Measurements from ENCODE around the gene CNOT4. TPM values are rescaled to one million over a fixed set of nuclear protein-coding genes. Genes with fewer than 3 reads are reported as not detected.
A peak's percentile ranks its signal among the peaks of the same experiment; 100 is the strongest.

Gene CNOT4
- total RNA-seq, 3 donors from 2014 or later, result 21.6 to 31.6 (median 22.2) TPM

DNA sequence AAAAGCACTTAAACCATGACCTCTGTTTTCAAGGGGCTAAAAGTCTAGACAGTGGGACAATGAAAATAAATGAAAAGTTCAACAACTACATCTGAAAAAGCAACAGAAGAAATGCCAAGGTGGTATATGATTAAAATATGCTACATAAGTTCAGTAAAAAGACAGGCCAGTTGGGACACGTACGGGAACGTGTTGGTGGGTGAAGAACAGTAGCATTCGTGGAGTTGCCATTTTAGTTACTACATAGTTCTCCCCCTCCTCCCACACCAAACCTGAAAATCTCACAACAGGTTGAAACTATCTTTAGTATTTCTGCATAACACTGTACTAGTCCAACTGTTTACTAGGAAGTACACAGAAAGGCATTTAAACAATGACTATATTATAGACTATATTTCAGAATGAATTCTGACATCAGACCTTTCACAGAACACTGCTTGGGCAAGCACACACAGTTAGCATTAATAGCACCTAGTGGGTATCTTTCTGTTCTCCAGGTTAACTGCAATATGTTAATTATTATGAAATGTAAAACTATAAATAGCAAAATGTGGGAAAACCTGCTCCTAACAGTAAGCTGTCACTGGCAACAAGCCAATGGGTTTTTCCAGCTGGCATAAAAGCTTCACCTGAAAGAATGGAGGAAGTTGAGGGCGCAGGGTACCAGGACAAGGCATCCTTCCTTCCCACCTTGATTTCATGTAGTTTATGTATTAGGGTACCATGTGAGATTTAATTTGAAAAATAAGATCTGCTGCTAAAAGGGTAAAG is 141.3 kb downstream of the CNOT4 start:
- no peaks in the 10 kb centered on the region for H3K9me3 ChIP-seq
- no peaks in the 10 kb centered on the region for H3K36me3 ChIP-seq
- peak overlapping the region in 1 of 2 donors; percentile 30 for H3K27ac ChIP-seq
- TF ChIP-seq POLR2AphosphoS5 (IDR thresholded peaks at IDR 0.05) (no peak), POLR2A (IDR thresholded peaks at IDR 0.05) (no peak)
- TF ChIP-seq, protein P1, sequence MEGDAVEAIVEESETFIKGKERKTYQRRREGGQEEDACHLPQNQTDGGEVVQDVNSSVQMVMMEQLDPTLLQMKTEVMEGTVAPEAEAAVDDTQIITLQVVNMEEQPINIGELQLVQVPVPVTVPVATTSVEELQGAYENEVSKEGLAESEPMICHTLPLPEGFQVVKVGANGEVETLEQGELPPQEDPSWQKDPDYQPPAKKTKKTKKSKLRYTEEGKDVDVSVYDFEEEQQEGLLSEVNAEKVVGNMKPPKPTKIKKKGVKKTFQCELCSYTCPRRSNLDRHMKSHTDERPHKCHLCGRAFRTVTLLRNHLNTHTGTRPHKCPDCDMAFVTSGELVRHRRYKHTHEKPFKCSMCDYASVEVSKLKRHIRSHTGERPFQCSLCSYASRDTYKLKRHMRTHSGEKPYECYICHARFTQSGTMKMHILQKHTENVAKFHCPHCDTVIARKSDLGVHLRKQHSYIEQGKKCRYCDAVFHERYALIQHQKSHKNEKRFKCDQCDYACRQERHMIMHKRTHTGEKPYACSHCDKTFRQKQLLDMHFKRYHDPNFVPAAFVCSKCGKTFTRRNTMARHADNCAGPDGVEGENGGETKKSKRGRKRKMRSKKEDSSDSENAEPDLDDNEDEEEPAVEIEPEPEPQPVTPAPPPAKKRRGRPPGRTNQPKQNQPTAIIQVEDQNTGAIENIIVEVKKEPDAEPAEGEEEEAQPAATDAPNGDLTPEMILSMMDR (IDR thresholded peaks at IDR 0.05), result no peak
- peak in 1 of 2 donors; percentile 41 for DNase-seq (ENCODE audit: low spot score in 2 of 2)
- no peak overlapping the region for H3K4me3 ChIP-seq
- intact Hi-C loops (cut with DNase I; ENCODE audit: low total_unique reads), result no loop called here
- no peaks in the 10 kb centered on the region for H3K4me1 ChIP-seq
- no peaks in the 10 kb centered on the region for H3K27me3 ChIP-seq

DNA sequence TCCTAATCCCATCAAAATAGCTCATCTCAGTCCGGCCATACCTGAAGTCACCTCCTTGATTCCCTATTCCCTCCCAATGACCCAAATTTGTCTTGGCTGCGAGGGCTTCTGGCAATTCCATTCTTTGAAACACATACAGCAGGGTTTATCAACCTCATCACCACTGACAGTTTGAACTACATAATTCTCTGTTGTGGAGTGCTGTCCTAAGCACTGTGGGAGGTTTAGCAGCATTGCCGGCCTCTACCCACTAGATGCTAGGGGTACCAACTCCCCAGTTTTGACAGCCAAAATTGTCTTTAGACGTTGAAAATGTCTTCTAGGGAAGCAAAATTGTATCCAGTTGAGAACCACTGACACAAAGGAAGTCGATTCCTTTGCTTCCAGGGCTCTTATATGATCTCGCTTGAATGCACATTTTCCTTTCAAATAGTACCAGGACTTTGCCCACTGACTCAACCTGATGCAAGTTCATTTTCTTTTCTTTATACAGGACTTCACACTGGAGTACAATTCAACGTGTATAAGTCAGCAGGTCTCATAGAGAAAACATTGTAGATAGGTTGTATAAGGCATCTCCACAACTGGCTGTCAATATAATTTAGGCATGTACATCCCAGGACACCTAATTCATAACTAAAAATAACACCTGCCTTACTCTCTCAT is 142.9 kb downstream of the CNOT4 start:
- no peaks in the 10 kb centered on the region for H3K9me3 ChIP-seq
- TF ChIP-seq POLR2AphosphoS5 (IDR thresholded peaks at IDR 0.05) (no peak), POLR2A (IDR thresholded peaks at IDR 0.05) (no peak)
- TF ChIP-seq, protein P1 (IDR thresholded peaks at IDR 0.05), result no peak
- no peak overlapping the region for H3K4me3 ChIP-seq
- H3K36me3 ChIP-seq, result no peaks in the 10 kb centered on the region
- no peaks in the 10 kb centered on the region for H3K4me1 ChIP-seq
- no peak overlapping the region for H3K27ac ChIP-seq
- no peaks in the 10 kb centered on the region for H3K27me3 ChIP-seq
- no peak for DNase-seq (ENCODE audit: low spot score in 2 of 2)
- intact Hi-C loops (cut with DNase I; ENCODE audit: low total_unique reads), result no loop called here

DNA sequence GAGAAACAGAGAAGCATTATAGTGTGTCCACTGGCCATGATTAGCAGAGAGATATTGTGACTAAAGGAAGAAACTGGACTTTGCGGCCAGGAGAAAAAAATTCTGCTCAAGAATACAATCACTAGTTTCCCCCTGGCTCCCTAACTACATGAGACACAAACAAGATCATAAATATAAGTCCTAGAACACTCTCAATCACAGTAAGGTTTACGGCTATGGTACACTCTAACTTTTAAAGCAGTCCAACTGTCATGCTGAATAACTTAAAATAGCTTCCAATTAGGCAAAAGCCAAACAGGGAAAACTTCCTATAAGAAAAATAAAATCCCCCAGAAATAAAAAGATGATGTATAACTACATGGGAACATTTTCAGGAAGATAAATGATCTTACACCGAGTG is 144.2 kb downstream of the CNOT4 start:
- intact Hi-C loops (cut with DNase I; ENCODE audit: low total_unique reads), result no loop called here
- H3K9me3 ChIP-seq, result no peaks in the 10 kb centered on the region
- no peak overlapping the region for H3K4me3 ChIP-seq
- no peaks in the 10 kb centered on the region for H3K36me3 ChIP-seq
- no peaks in the 10 kb centered on the region for H3K4me1 ChIP-seq
- DNase-seq (ENCODE audit: low spot score in 2 of 2), result no peak
- no peak overlapping the region for H3K27ac ChIP-seq
- H3K27me3 ChIP-seq, result no peaks in the 10 kb centered on the region
- TF ChIP-seq POLR2AphosphoS5 (IDR thresholded peaks at IDR 0.05), result no peak
- no peak for TF ChIP-seq POLR2A (IDR thresholded peaks at IDR 0.05)
- TF ChIP-seq, protein P1 (IDR thresholded peaks at IDR 0.05), result no peak

DNA sequence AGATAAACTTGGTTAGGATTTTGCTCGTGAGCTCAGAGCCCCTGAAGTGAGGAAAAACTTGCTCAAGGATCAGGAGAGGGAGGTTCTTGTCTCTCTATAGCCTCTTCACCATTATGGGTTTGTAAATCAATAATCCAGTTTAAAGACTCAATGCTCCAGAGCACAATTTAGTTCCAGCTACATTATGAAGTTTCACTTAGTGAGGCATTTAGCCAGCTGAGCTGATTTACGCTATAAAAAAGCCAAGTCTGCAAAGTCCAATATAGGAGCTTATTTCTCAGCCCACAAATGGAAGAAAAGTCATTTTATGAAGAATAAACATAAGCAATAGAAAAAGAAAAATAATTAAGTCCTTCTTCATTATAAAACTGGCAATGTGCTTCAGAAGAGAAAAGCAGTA is 145.7 kb downstream of the CNOT4 start:
- intact Hi-C loops (cut with DNase I; ENCODE audit: low total_unique reads), result no loop called here
- Histone ChIP-seq H3K4me3 (no peak overlapping the region), H3K4me1 (no peaks in the 10 kb centered on the region), H3K9me3 (no peaks in the 10 kb centered on the region), H3K36me3 (no peaks in the 10 kb centered on the region), H3K27me3 (no peaks in the 10 kb centered on the region), H3K27ac (no peak overlapping the region)
- DNase-seq (ENCODE audit: low spot score in 2 of 2), result no peak
- TF ChIP-seq POLR2AphosphoS5 (IDR thresholded peaks at IDR 0.05) (no peak), POLR2A (IDR thresholded peaks at IDR 0.05) (no peak)
- TF ChIP-seq, protein P1 (IDR thresholded peaks at IDR 0.05), result no peak

DNA sequence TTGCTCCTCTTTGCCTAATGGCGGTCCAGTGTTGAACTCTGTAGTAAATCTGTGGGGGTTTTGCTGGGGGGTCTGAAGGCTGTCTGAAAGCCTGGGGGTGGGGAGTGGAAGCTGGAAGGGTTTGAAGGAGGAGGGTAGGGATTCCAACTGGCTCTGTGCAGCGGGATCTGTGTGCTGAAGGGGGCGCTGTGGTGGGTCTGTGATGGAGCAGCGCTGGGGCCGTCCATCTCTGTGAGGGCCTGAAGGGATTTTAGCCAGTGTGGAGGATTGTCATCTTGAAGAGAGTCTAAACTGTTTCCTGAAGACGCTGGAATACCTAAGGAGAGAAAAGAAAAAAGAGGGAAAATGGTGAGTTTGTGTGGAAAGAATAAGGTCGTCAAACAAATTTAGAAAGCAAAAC is 147.0 kb downstream of the CNOT4 start:
- TF ChIP-seq POLR2A (IDR thresholded peaks at IDR 0.05), result no peak
- TF ChIP-seq, protein P1 (IDR thresholded peaks at IDR 0.05), result no peak
- no peak for TF ChIP-seq POLR2AphosphoS5 (IDR thresholded peaks at IDR 0.05)

More for the DNA sequence above, 147.0 kb downstream of the CNOT4 start:
- no peaks in the 10 kb centered on the region for H3K9me3 ChIP-seq
- no peaks in the 10 kb centered on the region for H3K4me1 ChIP-seq
- no peak for DNase-seq (ENCODE audit: low spot score in 2 of 2)
- H3K4me3 ChIP-seq, result no peak overlapping the region
- no peaks in the 10 kb centered on the region for H3K27me3 ChIP-seq
- intact Hi-C loops (cut with DNase I; ENCODE audit: low total_unique reads), result no loop called here
- H3K36me3 ChIP-seq, result no peaks in the 10 kb centered on the region
- H3K27ac ChIP-seq, result no peak overlapping the region

Data from breast epithelium (tissue), 4 donors.